HG03520 (cell line): ENCODE results near the gene TMEM45B.
"Not testable (repeated sequence)": the region's sequence is repeated elsewhere in the genome, so short reads cannot be mapped to it uniquely, and the experiment has no call there.

Source experiments
- ATAC-seq: cut with Tn5 transposase; IDR thresholded peaks from one replicate; pipeline ENCODE4 v1.9.1; 2021; ENCODE audit warnings: mild to moderate bottlenecking, moderate library complexity; ENCODE audit not compliant: unreplicated experiment

Gene TMEM45B

DNA sequence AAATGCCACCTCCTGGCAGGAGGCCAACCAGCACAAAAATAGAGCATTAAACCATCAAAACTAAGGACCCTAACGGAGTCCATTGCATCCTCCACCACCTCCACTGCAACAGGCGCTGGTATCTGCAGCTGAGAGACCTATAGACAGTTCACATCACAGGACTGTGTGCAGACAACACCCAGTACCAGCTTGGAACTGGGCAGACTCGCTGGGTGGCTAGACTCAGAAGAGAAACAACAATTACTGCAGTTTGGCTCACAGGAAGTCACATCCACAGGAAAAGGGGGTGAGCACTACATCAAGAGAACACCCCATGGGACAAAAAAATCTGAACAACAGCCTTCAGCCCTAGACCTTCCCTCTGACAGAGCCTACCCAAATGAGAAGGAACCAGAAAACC lies 11.6 kb upstream of the TMEM45B start:
- ATAC-seq = no peak

DNA sequence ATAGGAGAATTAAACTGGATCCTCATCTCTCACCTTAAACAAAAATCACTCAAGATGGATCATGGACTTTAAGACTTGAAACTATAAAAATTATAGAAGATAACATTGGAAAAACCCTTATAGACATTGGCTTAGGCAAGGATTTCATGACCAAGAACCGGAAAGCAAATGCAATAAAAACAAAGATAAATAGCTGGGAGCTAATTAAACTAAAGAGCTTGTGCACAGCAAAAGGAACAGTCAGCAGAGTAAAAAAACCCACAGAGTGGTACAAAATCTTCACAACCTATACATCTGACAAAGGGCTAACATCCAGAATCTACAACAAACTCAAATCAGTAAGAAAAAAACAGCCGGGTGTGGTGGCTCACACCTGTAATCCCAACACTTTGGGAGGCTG lies 7.4 kb upstream of the TMEM45B start:
- ATAC-seq = not testable (repeated sequence)

DNA sequence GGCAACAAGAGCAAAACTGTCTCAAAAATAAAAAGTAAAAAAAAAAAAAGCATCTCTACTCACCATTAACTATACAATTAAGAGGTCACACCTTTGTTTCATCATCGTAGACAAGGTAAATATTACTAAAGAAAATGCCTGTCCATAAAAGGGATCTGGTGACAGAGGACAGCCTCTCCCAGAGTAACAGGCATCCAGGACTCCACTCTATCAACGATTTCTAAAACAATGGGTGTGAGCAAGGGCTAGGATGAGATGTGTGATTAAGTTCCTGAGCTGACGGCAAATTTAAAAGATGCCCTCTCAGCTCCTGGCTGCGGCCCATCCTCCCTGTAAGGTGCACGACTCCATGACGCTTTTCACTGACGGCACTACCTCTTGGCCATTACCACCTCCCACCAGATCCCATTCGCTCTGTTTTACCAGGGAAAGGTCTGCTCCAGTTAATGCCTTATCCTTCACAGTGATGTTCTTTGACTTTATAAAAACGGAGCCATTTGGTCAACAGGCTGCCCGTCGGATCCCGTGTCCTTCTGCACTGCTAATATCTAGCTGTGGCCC lies 2.3 kb upstream of the TMEM45B start:
- no peak for ATAC-seq

DNA sequence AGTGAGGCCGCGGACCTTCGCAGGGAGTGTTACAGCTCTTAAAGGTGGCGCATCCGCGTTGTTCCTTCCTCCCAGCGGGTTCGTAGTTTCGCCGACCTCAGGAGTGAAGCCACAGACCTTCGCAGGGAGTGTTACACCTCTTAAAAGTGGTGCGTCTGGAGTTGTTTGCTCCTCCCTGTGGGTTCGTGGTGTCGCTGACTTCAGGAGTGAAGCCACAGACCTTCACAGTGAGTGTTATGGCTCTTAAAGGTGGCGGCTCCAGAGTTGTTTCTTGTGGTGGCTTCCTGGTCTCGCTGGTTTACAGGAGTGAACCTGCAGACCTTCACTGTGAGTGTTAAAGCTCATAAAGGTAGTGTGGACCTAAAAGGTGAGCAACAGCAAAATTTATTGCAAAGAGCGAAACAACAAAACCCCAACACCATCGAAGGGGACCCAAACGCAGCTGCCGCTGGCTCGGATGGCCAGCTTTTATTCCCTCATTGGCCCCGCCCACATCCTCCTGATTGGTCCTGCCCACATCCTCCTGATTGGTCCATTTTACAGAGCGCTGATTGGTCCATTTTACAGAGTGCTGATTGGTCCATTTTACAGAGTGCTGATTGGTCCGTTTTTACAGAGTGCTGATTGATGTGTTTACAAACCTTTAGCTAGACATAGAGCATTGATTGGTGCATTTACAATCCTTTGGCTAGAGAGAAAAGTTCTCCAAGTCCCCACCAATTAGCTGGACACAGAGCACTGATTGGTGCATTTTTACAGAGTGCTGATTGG lies 1.2 kb upstream of the TMEM45B start:
- no peak for ATAC-seq

DNA sequence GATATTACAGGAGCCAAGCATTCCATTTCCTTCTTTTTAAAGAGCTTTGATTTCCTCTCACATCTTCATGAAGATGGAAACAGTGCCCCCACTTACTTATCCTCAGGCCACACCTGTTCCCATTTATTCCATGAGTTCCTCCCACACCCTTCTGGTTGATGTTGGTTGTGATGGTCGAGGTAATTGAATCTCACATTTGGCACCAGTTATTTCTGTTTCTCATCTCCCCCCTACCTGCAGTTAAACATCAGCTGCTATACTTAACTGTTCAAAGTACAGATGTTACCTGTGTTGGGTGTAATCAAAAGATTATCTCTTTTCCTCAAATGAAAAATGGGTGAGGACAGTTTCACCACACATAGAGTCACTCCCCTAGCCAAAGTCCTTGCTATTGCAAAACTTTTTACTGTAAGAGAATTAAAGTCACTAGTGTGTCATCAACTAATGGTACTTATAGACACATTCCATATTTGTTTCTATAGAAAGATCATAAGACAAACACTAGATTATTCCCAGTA lies 1.9 kb downstream of the TMEM45B start:
- no peak for ATAC-seq

DNA sequence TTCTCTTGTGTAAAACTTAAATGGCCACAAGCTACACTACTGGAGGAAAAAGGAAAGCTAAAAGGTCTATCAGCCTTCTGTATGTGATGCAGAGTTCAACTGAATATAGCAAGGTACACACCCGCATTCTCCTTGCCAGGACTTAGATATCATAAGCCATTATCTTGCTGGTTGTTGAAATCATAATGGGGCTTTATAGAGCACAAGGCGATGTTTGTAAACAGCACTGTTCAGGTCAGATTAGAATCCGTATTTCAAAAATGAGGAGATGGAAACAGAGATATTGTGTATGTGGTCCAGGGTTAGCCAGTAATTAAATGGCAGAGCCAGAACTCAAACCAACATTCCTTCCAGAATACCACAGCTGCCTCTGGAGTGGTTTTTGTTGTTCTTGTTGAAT lies 2.6 kb downstream of the TMEM45B start:
- ATAC-seq = not testable (repeated sequence)

DNA sequence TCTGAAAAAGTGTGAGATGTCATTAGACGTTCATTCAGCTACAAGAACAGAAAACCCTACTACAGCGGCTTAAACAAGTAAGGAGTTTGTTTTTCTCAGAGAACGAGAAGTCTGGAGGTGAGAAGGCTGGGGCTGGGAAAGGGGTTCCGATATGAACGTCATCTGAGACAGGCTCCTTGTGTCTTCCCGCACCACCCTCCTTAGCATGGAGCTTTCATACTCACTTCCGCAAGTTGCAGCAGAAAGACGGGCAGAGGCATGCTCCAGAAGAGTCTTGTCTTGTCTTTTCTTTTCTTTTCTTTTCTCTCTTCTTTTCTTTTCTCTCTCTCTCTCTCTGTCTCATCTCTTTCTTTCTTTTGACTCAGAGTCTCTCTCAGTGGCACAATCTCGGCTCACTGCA lies 3.6 kb downstream of the TMEM45B start:
- ATAC-seq = no peak

DNA sequence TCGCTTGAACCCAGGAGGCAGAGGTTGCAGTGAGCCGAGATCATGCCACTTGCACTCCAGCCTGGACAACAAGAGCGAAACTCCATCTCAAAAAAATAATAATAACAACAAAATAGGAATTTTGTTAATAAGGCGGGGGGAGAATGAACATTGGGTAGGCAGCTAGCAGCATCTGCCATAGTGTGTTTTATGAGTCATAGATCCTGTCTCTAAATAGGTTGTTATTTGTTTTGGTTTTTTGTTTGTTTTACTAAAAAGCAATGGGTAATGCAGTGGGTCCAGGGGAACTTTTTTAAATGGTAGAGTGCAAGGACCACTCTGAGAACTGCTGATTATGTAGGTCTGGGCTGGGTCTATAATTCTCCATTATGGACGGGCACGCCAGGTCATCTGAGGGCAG lies 4.6 kb downstream of the TMEM45B start:
- not testable (repeated sequence) for ATAC-seq

DNA sequence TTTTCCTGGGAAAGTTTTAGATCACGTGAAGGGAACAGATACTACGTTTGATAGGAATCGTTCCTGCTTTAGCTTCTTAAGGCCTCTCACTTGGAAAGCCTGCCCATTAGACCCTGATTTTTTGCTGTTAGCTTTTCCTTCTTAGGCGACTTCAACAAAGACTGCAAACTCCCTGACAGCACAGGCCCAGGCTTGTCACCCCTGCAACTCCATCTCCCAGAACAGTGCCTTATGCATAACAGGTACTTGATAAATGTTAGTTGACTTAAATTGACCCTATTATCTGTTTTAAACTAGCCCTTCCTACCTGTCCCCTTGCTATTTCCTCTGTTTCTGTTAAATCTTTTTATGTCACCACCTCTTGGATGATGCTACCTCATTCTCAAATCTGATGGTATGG lies 7.6 kb downstream of the TMEM45B start:
- ATAC-seq = not testable (repeated sequence)

DNA sequence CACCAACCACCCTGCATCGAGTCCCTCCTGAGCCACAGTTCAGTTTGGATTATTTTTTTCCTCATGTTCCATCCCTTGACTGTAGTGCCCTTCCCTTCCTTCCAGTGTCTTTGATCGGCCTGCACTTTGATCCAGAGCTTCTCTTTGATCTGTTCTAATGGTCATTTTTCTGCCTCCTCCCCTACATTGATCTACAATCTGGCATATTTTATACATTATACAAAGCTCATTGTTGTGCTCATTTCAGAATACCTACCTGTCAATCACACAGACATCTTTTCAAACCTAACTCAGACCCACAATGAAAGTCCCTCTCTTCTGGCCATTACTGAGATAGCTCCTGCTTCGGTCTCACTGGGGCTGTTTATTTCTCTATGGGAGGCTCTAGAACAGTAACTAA lies 8.2 kb downstream of the TMEM45B start:
- ATAC-seq = not testable (repeated sequence)

DNA sequence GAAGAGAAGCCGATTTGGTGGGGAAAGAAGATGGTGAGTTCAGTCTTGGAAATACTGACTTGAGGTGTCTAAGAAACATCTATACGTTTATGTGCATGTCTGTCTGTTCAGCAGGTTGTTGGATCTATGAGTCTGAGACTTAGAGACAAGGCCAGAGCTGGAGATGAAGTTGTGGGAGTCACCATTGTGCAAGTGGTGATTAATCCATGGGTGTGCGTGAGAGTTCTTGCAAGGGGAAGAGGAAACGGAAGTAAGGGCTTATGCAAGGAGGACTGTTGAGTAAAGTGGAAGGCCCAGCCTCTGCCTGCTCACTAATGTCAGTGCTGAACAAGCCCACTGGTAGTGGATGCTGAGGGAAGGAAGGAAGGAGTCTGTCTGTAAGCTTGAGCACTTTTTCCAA lies 9.7 kb downstream of the TMEM45B start:
- ATAC-seq = no peak

DNA sequence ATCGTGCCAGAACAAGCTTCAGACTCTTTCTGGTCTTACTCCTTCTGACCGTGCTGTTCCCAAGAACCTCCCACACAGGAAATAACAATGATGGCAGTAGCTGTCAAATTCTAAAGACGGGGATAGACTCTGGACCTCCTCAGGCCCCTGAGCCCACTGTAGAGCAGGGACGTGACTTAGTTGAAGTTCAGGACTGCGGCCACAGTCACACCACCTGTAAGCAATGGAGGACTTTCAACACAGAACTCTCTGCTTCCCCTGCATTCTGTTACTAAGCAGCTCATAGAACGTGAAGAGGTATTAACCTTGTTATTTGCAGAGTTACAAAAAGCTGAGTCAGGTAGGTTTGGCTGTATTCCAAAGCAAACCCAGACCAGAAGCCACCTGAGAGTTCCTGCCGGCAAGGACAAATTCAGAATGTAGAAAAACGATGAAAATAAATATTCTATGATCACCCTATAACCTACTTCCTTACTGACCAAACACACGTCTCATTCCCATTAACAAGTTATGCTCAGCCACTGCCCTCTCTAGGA lies 12.7 kb downstream of the TMEM45B start:
- no peak for ATAC-seq

DNA sequence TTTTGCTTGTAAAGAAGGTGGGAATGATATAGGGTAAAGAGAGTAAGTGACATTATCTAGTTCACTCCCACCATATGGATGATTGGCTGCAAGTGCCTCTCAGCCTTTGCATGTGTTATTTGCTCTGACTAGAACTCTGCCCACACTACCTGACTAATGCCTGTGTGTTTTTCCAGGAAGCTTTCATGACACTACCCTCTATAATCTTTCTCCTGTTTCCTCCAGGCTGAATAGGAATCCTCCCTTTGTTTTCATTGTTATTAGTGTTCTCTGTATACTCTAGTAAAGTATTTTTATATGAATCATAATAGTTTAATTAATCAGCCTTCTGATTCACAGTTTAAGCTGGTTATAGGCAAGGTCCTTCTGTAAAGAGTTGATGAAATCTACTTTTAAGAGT lies 13.8 kb downstream of the TMEM45B start:
- not testable (repeated sequence) for ATAC-seq

DNA sequence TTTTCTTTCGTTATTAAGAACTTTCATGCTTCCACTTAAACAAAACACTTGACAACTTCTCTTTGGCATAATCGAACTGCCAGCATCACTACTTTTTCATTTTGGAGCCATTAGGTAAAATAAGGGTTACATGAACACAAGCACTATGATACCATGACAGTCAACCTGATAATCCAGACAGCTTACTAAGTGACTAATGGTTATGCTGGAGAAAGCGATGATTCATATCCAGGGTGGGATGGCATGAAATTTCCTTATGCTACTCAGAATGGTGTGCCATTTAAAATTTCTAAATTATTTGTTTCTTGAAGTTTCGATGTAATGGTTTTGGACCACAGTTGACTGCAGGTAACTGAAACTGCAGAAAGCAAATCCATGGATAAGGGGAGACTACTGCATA lies 15.6 kb downstream of the TMEM45B start:
- ATAC-seq = not testable (repeated sequence)

DNA sequence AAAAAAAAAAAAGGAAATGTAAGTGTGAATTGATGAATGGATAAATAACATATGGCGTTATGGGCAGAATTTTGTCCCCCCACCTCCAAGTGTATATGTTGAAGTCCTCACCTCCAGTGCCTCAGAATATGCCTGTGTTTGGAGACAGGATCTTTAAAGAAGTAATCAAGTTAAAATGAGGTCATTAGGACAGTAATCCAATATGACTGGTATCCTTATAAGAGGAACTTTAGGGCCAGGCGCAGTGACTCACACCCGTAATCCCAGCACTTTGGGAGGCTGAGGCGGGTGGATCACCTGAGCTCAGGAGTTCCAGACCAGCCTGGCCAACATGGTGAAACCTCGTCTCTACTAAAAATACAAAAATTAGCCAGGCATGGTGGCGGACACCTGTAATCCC lies 17.6 kb downstream of the TMEM45B start:
- not testable (repeated sequence) for ATAC-seq

DNA sequence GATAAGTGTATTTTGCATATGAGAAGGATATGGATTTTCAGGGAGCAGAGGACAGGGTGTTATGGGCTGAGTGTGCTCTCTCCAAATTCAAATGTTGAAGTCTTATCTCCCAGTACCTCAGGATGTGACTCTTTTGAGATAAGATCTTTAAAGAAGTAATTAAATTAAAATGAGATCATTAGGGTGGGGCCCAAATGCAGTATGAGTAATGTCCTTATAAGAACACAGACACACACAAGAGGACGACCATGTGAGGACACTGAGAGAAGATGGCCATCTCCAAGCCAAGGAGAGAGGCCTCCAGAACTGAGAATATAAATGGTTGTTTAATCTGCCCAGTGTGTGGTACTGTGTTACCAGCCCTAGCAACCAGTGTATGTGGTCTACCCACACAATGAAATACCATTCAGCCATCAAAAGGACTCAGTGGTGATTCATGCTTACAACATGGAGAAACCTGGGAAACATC lies 20.8 kb downstream of the TMEM45B start:
- ATAC-seq = not testable (repeated sequence)

DNA sequence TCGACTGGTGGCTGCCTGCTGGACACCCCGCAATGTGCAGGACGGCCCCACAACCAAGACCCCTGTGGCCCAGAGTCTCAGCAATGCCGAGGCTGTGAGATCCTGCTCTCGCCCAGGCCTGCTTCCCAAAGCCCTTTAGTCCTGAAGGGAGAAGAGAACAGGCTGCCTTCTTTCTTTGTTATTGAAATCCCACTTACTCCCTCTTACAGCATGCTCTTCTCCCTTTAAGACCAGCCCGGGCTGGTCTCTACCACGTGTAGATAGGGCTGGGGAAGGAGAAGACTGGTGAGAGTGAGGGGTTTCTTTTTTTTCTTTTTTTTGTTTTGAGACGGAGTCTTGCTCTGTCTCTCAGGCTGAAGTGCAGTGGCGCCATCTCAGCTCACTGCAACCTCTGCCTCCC lies 21.3 kb downstream of the TMEM45B start:
- no peak for ATAC-seq

DNA sequence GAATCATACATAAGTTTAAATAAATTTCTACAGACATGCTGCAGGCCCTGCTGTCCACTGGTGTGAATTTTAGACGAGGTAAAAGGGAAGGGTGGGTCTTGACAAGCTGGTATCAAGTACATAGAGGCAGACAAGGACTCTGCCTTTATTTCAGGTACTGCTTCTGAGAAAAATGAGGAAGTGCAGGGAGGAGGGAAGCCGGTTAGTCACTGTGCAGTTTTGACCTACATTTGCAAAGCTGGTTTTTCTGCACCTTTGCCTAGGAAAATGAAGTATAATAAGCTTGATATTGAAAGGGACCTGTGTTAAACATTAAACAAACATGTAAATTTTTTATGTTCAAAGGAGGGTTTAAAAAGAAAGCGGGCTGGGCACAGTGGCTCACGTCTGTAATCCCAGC lies 24.6 kb downstream of the TMEM45B start:
- no peak for ATAC-seq

DNA sequence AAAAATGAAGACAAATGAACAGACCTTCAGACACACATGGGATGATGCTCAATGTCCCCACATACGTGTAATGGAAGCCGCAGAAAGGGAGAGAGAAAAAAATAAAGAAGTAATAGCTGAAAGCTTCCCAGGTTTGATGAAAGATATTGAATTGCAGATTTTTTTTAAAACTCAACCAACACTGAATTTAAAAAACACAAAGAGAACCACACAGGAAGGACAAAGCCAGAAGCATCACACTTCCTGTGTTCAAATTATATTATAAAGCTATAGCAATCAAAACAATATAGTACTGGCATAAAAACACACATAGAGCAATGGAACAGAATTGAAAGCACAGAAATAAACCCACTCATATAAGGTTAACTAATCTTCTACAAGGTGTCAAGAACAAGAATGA lies 26.5 kb downstream of the TMEM45B start:
- no peak for ATAC-seq

DNA sequence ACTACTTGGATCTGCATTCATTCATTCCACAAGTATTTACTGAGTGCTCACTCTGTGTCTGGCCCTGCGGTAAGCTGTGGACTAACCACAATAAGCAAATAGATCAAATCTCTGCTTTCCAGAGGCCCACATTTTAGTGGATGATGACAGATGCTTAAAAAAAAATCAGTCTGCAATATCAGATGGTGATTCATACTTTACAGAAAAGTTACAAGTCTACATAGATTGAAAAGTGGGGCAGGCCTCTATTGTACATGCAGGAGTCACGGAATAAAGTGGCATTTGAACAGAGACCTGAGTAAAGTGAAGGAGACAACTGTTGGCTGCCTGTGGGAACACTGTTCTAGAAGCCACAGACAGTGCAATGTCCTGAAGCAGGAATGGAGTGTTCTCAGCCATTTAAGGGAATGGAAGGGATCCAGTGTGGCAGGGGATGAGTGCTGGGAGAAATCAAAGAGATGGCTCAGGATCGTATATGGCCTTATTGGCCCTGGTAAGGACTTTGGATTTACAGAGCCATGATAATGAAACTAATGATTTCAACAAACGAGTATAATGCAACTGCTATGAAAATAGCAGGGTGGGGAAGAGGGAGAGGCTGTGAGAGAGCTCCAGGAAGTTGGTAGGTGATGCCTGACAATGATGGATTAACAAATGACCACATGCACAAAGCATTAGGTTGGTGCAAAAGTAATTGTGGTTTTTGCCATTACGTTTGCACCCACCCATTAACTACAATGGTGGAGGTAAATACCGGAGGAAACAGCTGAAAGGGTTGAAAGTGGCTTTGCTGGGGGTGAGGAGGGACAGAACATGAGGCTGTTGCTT lies 31.1 kb downstream of the TMEM45B start:
- ATAC-seq = no peak

DNA sequence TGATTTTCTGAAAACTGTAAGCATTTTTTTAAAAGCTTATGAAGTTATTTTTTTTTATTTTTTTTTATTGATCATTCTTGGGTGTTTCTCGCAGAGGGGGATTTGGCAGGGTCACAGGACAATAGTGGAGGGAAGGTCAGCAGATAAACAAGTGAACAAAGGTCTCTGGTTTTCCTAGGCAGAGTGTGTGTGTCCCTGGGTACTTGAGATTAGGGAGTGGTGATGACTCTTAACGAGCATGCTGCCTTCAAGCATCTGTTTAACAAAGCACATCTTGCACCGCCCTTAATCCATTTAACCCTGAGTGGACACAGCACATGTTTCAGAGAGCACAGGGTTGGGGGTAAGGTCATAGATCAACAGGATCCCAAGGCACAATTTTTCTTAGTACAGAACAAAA lies 31.7 kb downstream of the TMEM45B start:
- ATAC-seq = not testable (repeated sequence)
